Fibroblast of peridontal ligament (primary cell): ENCODE measurements around the gene S100Z.

Source experiments
- DNase-seq: peaks from one replicate; pipeline ENCODE4 v3.0.0-alpha.2; 2010; ENCODE audit errors: extremely low read depth

Gene S100Z

DNA sequence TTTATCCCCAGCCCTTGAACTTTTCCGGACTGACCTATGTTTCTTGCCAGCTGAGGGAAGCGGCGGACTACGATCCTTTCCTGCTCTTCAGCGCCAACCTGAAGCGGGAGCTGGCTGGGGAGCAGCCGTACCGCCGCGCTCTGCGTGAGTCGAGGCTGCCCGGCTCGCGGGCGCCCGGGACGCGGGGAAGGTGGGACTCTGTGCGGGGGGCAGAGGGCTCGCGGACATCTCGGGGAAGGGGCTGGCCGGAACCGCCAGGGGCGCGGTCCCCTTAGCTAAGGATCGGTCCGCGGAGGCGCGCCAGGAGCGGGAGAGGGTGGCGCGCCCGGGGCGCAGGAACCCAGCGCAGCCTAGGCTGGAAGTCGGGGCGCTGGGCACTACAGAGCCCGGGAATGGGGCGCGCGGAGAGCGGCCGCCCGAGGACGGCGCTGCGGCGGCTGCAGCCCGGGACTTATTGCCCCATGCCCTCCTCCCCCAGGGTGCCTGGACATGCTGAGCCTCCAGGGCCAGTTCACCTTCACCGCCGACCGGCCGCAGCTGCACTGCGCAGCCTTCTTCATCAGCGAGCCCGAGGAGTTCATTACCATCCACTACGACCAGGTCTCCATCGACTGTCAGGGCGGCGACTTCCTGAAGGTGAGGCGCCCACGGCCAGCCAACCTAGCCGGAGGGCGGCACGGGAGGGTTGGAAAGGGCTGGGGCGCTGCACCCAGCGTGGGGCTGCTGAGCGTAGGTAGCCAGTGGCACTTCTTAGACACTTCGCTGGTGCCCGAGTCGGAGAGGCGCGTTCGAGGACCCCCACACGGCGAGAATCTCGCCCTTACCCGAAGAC lies 104.0 kb downstream of the S100Z start:
- peak; percentile 26 for DNase-seq

DNA sequence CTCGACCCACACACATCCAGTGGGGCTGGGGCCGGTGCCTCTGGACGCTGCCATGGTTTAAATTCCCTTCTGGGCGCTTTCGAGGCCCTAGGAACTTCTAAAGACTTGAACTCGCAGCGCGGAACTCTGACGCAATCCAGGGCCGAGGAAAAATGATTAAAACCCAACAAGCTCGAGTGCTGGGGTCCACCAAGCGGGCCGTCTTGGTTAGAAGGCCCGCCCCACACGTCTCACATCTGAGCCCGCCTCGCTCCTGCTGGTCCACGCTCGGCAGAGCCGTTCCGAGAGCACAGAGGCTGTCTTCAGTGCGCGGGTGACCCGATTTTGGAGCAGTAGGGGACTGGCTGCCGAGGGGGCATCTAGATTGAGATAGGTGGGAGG lies 104.6 kb downstream of the S100Z start:
- no peak for DNase-seq

DNA sequence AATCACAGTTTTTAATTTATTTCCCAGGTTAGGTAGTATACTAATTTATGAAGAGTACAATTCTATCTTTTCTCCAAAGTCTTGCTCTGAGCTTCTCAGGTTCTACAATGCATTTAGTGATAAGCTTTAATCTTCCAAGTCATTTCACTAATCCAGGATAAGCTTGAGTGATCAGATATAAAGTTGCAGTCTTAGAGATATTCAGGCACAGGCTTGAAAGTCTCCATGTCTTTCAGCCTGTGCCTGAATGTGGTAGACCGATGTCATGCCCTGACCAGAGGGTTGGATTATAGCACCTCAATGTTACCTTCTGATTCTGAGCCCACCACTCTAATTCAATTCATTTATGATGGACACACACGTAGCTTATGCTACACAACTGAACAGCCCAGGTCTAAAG lies 106.2 kb downstream of the S100Z start:
- DNase-seq = no peak

DNA sequence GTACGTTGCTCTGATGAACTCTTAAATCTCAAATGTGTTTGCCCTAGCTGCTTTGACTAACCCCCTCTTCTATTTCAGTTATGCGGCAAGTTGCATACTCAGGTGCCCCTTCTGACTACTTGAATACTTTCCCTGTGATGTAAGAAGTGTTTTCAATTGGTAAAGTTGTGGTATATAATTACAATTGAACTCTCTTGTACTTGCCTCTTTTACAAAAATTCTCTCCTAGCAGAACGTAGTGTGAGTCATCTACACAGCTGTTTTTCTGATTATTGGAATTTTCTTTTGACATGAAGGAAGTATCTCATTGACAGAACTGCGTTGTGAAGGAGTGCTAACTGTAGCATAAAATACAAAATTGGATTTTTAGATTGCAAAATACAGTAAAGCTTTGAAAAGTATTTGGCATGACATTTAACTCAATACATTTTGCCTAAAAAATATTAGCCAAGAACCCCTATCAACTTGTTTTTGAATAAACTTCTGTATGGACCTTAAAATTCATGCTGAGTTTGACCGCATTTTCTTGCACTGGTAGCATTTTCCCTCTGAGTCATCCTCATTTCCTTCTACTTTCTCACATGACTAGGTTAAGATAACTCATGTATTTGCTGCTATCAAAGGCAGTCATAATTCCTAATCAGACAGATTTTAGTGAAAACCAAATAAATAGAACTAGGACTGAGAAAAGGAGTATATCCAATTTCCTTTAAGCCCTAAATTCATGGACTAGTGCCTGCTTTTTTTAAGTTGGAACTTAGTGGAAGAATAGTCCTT lies 109.4 kb downstream of the S100Z start:
- DNase-seq = peak; percentile 67

DNA sequence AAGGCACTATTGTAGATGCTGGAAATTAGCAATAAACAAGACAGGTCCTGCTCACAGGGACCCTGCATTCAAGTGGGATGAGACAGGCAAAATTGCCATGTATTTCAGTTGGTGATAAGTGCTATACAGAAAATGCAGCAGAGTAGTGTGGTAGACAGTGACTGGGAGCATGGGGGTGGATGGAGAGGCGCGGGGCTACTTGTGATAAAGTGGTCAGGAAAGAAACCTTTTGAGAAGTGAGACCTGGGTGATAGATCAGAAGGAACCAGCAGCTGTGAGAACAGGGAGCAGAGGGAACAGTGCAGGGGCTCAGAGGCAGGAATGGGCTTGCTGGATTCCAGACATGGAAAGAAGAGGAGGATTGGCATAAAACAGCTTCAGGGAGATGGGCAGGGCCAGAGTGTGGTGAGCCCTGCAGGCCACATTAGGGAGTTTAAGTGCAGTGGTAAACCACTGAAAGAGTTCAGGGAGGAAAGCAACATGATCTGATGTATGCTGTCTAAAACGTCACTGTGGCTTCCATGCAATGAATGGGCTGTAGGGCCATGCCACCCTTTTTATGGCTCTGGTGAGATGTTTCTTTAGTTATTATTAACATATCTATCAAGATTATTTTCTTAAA lies 110.3 kb downstream of the S100Z start:
- DNase-seq = peak; percentile 41

DNA sequence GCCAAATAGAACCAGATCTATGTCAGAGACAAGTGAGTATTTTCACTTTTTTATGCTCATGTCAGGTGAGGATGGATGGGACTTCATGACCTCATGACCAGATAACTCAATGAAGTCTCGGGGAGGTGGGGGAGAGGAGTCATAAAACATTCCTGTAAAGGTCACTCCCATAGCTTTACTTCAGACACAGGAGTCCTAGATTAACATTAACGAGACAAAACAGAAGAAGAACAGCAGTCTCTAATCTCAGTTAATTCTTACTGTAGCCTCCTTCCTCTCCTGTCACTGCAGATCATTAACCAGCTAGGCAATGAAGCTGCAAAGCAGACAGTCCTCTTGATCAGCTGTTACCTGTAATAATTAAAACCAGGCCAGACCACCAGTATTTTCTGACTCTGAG lies 114.2 kb downstream of the S100Z start:
- DNase-seq = no peak
